AG09309 (cell line): ENCODE measurements around the gene ATXN2.

Source experiments
- DNase-seq: peaks from one replicate; pipeline ENCODE4 v3.0.0-alpha.2; 2010; ENCODE audit warnings: low read depth
- H3K4me3 ChIP-seq: 2 replicates; pipeline ENCODE4 v1.5.1; 2011; ENCODE audit warnings: mild to moderate bottlenecking, low read depth, low read length, moderate library complexity; ENCODE audit not compliant: control insufficient read depth
- TF ChIP-seq, protein P1 (sequence below): IDR thresholded peaks from 2 replicates; pipeline ENCODE4 v1.5.1; 2011; ENCODE audit warnings: mild to moderate bottlenecking, low read depth, low read length, inconsistent platforms; ENCODE audit not compliant: insufficient read depth, control insufficient read depth; ENCODE audit errors: missing control alignments

Gene ATXN2

DNA sequence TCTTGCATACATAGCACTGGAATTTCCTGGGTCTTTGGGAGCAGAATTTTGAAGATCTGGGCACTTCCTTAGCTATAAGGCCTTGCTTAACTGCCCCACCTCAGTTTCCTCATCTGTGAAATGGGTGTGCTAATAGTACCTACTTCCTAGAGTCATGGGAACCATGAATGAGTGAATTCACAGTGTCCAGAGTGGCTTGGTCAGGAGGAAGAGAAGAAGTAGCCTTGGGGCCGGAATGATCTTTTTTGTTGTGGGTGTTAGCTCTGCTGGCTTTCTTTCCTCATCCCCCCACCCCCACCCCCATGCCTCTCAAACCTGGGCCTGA lies 191.0 kb downstream of the ATXN2 start:
- no peak for DNase-seq
- H3K4me3 ChIP-seq = peak overlapping the region; percentile 66
- TF ChIP-seq, protein P1, sequence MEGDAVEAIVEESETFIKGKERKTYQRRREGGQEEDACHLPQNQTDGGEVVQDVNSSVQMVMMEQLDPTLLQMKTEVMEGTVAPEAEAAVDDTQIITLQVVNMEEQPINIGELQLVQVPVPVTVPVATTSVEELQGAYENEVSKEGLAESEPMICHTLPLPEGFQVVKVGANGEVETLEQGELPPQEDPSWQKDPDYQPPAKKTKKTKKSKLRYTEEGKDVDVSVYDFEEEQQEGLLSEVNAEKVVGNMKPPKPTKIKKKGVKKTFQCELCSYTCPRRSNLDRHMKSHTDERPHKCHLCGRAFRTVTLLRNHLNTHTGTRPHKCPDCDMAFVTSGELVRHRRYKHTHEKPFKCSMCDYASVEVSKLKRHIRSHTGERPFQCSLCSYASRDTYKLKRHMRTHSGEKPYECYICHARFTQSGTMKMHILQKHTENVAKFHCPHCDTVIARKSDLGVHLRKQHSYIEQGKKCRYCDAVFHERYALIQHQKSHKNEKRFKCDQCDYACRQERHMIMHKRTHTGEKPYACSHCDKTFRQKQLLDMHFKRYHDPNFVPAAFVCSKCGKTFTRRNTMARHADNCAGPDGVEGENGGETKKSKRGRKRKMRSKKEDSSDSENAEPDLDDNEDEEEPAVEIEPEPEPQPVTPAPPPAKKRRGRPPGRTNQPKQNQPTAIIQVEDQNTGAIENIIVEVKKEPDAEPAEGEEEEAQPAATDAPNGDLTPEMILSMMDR = no peak

DNA sequence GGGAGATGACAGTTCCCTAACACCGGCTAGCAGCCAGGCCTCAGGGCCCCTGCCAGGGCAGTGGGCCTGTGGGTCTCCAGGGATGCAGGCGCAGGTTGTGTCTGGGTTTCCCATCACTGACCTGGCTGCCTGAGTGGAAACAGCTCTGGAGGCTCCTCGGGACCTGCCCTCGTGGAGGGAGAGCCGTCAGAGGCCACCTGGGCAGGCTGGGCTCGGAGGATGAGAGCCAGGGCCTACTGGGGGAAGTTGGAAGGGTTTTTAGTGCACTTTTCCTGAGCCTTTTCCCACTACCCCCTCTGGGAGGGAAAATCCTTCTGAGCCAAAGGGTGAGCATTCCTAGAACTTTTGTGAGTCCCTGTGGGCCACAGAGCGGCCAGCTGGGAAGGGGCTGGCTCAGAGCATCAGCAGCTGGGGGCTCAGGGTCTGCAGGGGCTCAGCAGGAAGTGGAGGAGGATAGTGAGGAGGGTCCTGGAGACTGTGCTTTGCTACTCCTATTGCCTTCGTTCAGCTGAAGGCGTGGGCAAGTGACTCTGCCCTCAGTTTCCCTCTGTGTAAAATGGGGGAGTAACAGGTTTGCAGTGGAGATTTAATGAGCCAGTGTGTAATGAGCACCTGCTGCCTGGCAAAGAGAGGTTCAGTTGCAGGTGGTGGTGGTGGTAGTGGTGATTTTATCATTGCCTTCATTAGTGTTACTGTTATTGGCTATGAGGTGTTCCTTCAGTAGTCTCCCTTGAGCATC lies 191.6 kb downstream of the ATXN2 start:
- TF ChIP-seq, protein P1 = no peak
- peak overlapping the region; percentile 66 for H3K4me3 ChIP-seq
- DNase-seq = no peak

DNA sequence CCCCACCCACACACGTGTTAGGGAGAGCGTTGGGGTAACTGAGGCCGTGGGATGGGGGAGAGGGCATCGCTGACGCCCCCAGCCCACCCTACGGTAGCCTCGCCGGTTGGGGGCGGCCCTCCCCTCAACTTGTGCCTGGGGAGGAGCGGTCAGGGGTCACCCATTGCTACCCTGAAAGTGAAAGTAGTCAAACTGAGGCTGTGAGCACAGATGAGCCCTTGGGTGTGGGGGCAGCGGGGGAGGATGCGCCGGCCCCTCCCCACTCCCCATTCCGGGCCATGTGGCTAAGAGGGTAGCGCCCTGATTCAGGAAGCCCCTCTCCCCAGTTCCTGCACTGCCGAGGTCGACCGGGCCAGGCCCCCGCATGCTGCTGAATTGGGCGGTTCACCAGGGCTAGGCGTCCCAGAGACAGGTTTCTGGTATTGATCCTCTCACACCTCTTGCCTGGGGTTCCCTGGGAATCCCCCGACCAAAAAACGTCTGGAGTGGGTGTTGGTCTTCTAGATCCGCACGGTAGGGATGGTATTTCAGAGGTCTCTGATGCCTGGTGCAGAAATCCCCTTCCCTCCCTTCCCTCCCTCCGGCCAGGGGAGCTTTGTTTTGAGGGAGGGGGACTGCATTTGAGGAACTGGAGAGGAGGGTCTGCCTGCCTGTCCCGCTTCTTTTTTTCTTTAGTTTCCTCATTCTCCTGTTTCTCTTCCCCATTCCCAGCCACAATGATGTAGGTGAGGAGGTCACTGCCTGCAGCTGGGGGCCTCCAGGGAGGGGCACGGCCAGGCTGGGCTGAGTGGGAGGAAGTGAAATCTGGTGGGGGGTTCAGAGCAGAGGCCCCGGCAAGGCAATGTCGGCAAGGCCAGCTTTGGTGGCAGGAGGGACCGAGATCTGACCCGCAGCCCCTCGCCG lies 192.4 kb downstream of the ATXN2 start:
- peak overlapping the region; percentile 66 for H3K4me3 ChIP-seq
- no peak for DNase-seq
- TF ChIP-seq, protein P1 = no peak

DNA sequence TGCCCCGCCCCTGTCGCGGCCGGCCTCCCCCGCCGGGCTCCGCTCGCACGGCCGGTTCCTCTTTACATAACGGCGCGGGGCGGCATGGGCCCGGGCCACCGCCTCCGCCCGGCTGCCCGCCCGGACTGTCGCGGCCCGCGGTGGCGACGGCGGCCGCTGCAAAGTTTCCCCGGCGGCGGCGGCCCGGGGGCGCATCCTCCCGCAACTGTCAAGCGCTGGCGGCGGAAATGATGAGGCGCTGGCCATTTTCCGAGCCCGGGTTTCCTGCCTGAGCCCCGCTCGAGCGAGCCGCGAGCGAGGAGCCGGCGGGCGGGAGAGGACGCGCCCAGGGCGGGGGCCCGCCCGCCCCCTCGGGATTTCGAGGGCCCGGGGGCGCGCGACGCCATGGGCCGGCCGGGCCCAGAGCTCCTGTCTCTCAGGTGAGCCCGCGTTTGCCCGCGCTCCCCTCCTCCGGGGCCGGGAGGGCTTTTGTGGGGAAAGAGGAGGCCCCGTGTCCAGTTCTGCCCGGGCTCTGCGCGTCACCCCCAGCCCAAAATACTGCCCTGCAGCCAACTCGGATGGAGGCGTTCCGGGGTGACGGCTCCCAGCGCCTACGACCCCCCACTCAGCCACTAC lies 193.1 kb downstream of the ATXN2 start, which contains the start of gene SH2B3:
Gene SH2B3 (plus strand): TSS at position 65 of the 615 bp plus-strand sequence. CDS start 12,223 bp downstream, outside the sequence.
- TF ChIP-seq, protein P1 = no peak
- H3K4me3 ChIP-seq = peak within 1 kb of the TSS; percentile 66
- no peak for DNase-seq

DNA sequence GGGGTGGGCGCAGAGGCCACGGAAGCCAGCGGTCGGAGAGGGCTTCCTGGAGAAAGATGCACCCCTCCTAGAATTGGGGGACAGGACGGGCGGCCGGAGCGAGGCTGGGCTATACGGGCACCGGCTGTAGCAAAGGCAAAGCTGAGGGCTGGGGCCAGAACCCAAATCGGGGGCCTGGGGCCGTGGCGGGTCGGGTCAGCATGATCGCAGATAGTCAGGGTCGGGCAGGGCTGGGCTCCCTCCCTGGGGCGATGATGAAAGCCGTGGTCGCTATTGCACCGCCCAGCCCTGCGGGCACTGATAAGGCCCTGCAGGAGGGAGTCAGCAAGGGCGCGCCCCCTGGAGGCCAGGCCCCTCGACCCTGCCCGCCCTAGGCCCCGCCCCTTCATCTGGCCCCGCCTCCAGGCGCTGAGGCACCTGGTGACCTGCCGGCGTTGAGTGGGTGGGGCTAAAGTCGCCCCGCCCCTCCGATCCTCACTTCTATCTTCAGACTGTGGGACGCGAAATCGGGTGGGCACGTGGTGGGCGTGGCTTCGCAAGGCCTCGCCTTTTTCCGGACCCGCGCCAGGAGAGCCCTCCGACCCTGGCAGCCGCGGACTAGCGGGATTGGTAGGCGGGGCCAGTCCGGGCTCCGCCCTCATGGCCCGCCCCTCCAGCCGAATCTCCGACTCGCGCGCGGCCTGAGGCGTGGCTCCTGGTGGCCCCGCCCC lies 193.8 kb downstream of the ATXN2 start:
- TF ChIP-seq, protein P1 = peak; percentile 21
- DNase-seq = no peak
- H3K4me3 ChIP-seq = peak overlapping the region; percentile 66
